ENCODE data around the gene TMEM247. TPM values are rescaled to one million over a fixed set of nuclear protein-coding genes. Genes with fewer than 3 reads are reported as not detected.

Gene TMEM247
- total RNA-seq, 6 experiments from 2014 or later, result not detected

- no peak for TF ChIP-seq CTCF (IDR thresholded peaks at IDR 0.05)
- Mint-ChIP-seq H3K27ac (peak overlapping the region; percentile 93), H3K4me1 (ENCODE audit: low read depth) (peaks cover 65% of the 10 kb centered on the region), H3K36me3 (ENCODE audit: low read depth) (peaks cover 4% of the 10 kb centered on the region; the same call in 1 of the 2 replicates), H3K27me3 (ENCODE audit: insufficient read depth) (peaks cover 6% of the 10 kb centered on the region; the same call in 1 of the 2 replicates), H3K4me3 (peak overlapping the region; percentile 62), H3K9me3 (no peaks in the 10 kb centered on the region)
- DNase-seq, result no peak
Measured at GRCh38 chr2:46493971-46494250, 14.5 kb downstream of the TMEM247 start.

GRCh38 chr2:46494596-46494995 is 15.2 kb downstream of the TMEM247 start:
- TF ChIP-seq CTCF (IDR thresholded peaks at IDR 0.05), result no peak
- H3K27me3 Mint-ChIP-seq (ENCODE audit: insufficient read depth), result peaks cover 6% of the 10 kb centered on the region; the same call in 1 of the 2 replicates
- H3K4me3 Mint-ChIP-seq, result no peak overlapping the region
- H3K9me3 Mint-ChIP-seq, result no peaks in the 10 kb centered on the region
- H3K27ac Mint-ChIP-seq, result no peak overlapping the region
- DNase-seq, result no peak
- peaks cover 4% of the 10 kb centered on the region; the same call in 1 of the 2 replicates for H3K36me3 Mint-ChIP-seq (ENCODE audit: low read depth)
- H3K4me1 Mint-ChIP-seq (ENCODE audit: low read depth), result peaks cover 65% of the 10 kb centered on the region

- TF ChIP-seq CTCF (IDR thresholded peaks at IDR 0.05), result no peak
- Mint-ChIP-seq H3K4me3 (no peak overlapping the region), H3K9me3 (no peaks in the 10 kb centered on the region), H3K36me3 (ENCODE audit: low read depth) (peaks cover 4% of the 10 kb centered on the region; the same call in 1 of the 2 replicates), H3K27ac (peak overlapping the region; percentile 75), H3K4me1 (ENCODE audit: low read depth) (peaks cover 64% of the 10 kb centered on the region), H3K27me3 (ENCODE audit: insufficient read depth) (peaks cover 10% of the 10 kb centered on the region)
- DNase-seq, result peak; percentile 59
Measured at GRCh38 chr2:46495231-46496030, 16.1 kb downstream of the TMEM247 start.

- peaks cover 54% of the 10 kb centered on the region for H3K4me1 Mint-ChIP-seq (ENCODE audit: low read depth)
- no peak for DNase-seq
- H3K27ac Mint-ChIP-seq, result no peak overlapping the region
- no peaks in the 10 kb centered on the region for H3K9me3 Mint-ChIP-seq
- TF ChIP-seq CTCF (IDR thresholded peaks at IDR 0.05), result no peak
- H3K36me3 Mint-ChIP-seq (ENCODE audit: low read depth), result peaks cover 4% of the 10 kb centered on the region; the same call in 1 of the 2 replicates
- no peak overlapping the region for H3K4me3 Mint-ChIP-seq
- peaks cover 10% of the 10 kb centered on the region for H3K27me3 Mint-ChIP-seq (ENCODE audit: insufficient read depth)
Measured at GRCh38 chr2:46497766-46498165, 18.4 kb downstream of the TMEM247 start.

GRCh38 chr2:46498681-46499080 is 19.3 kb downstream of the TMEM247 start:
- Mint-ChIP-seq H3K36me3 (ENCODE audit: low read depth) (peaks cover 4% of the 10 kb centered on the region; the same call in 1 of the 2 replicates), H3K9me3 (no peaks in the 10 kb centered on the region), H3K4me3 (peak overlapping the region; percentile 92), H3K27ac (peak overlapping the region; percentile 94; the same call in 1 of the 2 replicates), H3K27me3 (ENCODE audit: insufficient read depth) (peaks cover 10% of the 10 kb centered on the region), H3K4me1 (ENCODE audit: low read depth) (peaks cover 45% of the 10 kb centered on the region)
- no peak for DNase-seq
- TF ChIP-seq CTCF (IDR thresholded peaks at IDR 0.05), result no peak
